ENCODE results near the gene PTH2R.

- TF ChIP-seq CTCF (IDR thresholded peaks at IDR 0.05; ENCODE audit: low read depth, low read length, poor library complexity, severe bottlenecking) (no peak), EZH2phosphoT487 (IDR thresholded peaks at IDR 0.05; ENCODE audit: borderline replicate concordance, low read length) (no peak)
These were observed 7.4 kb upstream of the PTH2R start for GRCh38 chr2:208399201-208399600.

Data from DOHH2 (cell line).